ENCODE measurements around the gene TSPAN14. TPM values are rescaled to one million over a fixed set of nuclear protein-coding genes. Genes with fewer than 3 reads are reported as not detected.

The TSPAN14 gene
- total and polyA plus RNA-seq, 2 of the 13 experiments (the other 11 are each of a cell fraction or from before 2014, with no cell fraction given): 24.1 to 80.6 TPM

DNA sequence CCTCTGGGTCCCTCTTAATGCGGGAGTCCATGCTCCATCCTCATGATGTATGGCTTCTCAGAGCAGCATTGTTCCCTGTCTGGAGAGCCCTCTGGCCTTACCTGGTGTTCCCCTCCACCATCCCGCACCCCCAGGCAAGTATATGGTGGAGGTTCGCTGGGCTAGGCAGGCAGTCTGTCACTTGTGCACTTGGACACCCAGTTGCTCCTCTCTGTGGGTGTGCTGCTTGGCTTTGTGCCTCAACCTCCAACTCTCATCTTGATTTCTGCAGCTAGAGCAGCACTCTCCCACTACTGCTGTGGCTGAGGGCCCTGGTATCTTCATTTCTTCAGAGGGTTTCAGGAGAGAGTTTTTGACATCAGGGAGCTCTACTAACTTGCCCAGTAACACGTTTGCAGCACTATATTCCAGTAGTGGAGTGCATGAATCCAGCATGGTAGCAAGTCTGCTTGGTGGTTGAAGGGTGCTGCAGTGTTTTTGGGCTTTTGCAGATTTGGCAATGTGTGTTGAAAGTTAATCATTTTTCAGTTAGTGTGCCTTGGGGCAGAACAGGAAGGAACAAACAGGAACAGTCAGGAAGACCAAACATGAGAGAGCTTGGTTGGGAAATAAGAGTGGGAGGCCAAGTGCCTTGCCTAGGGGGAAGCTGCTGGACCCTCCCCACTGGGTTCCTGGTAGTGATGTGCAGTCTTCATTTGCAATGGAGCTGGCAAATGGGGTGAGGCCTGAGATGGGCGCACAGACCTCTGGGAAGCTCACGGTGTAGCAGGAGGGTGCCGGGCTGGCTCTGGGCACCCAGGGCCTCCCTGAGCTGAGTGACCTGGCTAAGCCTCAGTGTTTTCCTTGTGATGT is 37.4 kb downstream of the TSPAN14 start (continued):
- TF ChIP-seq, protein P1, sequence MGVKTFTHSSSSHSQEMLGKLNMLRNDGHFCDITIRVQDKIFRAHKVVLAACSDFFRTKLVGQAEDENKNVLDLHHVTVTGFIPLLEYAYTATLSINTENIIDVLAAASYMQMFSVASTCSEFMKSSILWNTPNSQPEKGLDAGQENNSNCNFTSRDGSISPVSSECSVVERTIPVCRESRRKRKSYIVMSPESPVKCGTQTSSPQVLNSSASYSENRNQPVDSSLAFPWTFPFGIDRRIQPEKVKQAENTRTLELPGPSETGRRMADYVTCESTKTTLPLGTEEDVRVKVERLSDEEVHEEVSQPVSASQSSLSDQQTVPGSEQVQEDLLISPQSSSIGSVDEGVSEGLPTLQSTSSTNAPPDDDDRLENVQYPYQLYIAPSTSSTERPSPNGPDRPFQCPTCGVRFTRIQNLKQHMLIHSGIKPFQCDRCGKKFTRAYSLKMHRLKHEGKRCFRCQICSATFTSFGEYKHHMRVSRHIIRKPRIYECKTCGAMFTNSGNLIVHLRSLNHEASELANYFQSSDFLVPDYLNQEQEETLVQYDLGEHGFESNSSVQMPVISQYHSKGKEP (CRISPR knock-in tag; IDR thresholded peaks at IDR 0.05): no peak
- TF ChIP-seq MTA3 (CRISPR knock-in tag; IDR thresholded peaks at IDR 0.05) (no peak), ZBTB33 (CRISPR knock-in tag; IDR thresholded peaks at IDR 0.05) (no peak), KDM1A (CRISPR knock-in tag; IDR thresholded peaks at IDR 0.05) (0 out of 2 replicates have a peak, but pooled peaks have one; percentile 25), ZNF329 (CRISPR knock-in tag; IDR thresholded peaks at IDR 0.05; ENCODE audit: low read depth) (no peak), NFAT5 (CRISPR knock-in tag; IDR thresholded peaks at IDR 0.05) (no peak), ATF2 (CRISPR knock-in tag; IDR thresholded peaks at IDR 0.05) (0 out of 2 replicates have a peak, but pooled peaks have one; percentile 27), CEBPG (CRISPR knock-in tag; IDR thresholded peaks at IDR 0.05) (peak; percentile 90), MAFG (CRISPR knock-in tag; IDR thresholded peaks at IDR 0.05) (no peak), TRIM24 (CRISPR knock-in tag; IDR thresholded peaks at IDR 0.05) (peak; percentile 62; the same call in 1 of the 2 replicates), ZNF619 (CRISPR knock-in tag; IDR thresholded peaks at IDR 0.05) (no peak), ZNF792 (CRISPR knock-in tag; IDR thresholded peaks at IDR 0.05) (peak; percentile 16; the same call in 1 of the 2 replicates), ATF3 (CRISPR knock-in tag; IDR thresholded peaks at IDR 0.05) (no peak), CREB3 (CRISPR knock-in tag; IDR thresholded peaks at IDR 0.05) (no peak), ARHGAP35 (CRISPR knock-in tag; IDR thresholded peaks at IDR 0.05; ENCODE audit: borderline replicate concordance) (no peak), GZF1 (CRISPR knock-in tag; IDR thresholded peaks at IDR 0.05) (no peak)
